Esophagus muscularis mucosa (tissue), 3 donors: Measurements from ENCODE around the gene DAB1.

Experiments used
- POLR2A ChIP-seq: fragments of 450-650 bp; IDR thresholded peaks from one replicate; pipeline ENCODE4 v1.6.1; 2017; ENCODE audit warnings: antibody characterized with exemption, moderate library complexity, mild to moderate bottlenecking, low read depth
- TF ChIP-seq, protein P1 (sequence below), 3 experiments: fragments of 200-600 bp in 2 of 3; fragments of 450-650 bp in 1 of 3; sonication (generic) in 2 of 3; IDR thresholded peaks; one replicate each; pipeline ENCODE4 v1.5.1; 2017 to 2019; ENCODE audit warnings: antibody characterized with exemption in 3 of 3, mild to moderate bottlenecking in 2 of 3, moderate library complexity in 1 of 3

DNA sequence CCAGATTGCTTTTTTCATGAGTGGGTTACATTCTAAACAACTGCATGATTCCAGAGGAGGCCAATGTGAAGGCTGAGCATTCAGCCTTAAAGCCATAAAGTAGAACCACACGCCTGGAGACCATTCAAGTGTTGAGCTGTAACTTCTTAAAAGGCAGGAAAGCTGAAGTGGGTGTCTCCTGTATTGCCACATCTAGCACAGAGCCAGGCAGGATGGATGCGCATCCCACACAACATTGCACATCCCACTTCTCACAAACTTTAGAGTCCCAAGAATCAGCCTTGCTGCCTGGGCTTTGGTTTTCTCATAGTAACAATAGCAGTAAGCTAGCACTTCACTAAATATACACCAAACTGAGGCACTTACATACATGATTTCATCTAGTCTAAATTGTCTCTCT, 151.7 kb downstream of the DAB1 start:
- TF ChIP-seq POLR2A: no peak
- TF ChIP-seq, protein P1, sequence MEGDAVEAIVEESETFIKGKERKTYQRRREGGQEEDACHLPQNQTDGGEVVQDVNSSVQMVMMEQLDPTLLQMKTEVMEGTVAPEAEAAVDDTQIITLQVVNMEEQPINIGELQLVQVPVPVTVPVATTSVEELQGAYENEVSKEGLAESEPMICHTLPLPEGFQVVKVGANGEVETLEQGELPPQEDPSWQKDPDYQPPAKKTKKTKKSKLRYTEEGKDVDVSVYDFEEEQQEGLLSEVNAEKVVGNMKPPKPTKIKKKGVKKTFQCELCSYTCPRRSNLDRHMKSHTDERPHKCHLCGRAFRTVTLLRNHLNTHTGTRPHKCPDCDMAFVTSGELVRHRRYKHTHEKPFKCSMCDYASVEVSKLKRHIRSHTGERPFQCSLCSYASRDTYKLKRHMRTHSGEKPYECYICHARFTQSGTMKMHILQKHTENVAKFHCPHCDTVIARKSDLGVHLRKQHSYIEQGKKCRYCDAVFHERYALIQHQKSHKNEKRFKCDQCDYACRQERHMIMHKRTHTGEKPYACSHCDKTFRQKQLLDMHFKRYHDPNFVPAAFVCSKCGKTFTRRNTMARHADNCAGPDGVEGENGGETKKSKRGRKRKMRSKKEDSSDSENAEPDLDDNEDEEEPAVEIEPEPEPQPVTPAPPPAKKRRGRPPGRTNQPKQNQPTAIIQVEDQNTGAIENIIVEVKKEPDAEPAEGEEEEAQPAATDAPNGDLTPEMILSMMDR (IDR thresholded peaks at IDR 0.05): no peak
